Breast epithelium (tissue), 3 donors: ENCODE data around the gene RFTN1.

Source experiments
- CTCF ChIP-seq, 3 donors: fragments of 450-650 bp; IDR thresholded peaks; one replicate each; pipeline ENCODE4 v1.5.1; 2016 to 2017; ENCODE audit warnings: antibody characterized with exemption in 3 of 3, mild to moderate bottlenecking in 3 of 3, moderate library complexity in 3 of 3
- POLR2AphosphoS5 ChIP-seq, 3 donors: sonication (generic); formaldehyde crosslinking; IDR thresholded peaks; one replicate each; pipeline ENCODE4 v1.6.1; 2017; ENCODE audit warnings: antibody characterized with exemption in 3 of 3

DNA sequence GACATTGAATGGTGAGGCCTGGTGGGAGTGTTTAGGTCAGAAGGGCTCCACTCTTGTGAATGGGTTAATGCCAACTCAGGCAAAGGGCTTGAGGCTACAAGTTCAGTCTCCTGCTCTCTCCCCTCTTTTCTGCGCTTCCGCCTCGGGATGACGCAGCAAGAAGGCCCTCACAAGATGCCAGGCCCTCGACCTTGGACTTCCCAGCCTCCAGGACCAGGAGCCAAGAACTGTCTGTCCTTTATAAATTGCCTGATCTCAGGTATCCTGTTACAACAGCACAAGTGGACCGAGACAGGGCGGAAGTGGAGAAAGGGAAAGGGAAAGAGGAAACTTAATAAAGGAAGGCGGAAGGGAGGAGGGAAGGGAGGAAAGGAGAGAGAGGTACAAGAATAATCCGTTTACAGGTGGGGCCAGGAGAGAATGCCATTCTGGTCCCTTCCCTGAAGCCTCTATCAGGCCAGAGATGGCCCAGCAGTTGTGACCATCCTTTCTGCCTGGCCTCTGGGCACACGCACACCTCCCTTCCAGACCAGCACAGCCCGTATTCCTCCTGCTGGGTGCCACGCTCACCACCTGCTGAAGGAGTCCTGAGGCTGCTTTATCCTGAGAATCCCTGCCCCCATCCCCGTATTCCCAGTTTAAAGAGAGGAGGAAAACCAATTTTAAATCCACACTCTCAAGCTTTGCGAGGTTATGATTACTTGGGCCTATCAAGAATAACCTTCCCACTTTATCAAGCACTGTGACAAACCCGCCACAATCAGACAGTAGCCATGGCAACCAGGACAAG is 184.3 kb downstream of the RFTN1 start:
- TF ChIP-seq POLR2AphosphoS5 (IDR thresholded peaks at IDR 0.05) (no peak), CTCF (IDR thresholded peaks at IDR 0.05) (no peak)
